ENCODE measurements around the gene CSTF2T. TPM values are rescaled to one million over a fixed set of nuclear protein-coding genes. Genes with fewer than 3 reads are reported as not detected.

Gene CSTF2T
- total and polyA plus RNA-seq, 9 donors: 14.3 to 38.2 (median 30.1) TPM

- H3K27me3 ChIP-seq: no peaks in the 10 kb centered on the region
- DNase-seq: no peak
- no peak overlapping the region for H3K27ac ChIP-seq
- TF ChIP-seq CTCF (IDR thresholded peaks at IDR 0.05) (no peak), POLR2A (IDR thresholded peaks at IDR 0.05) (no peak), EP300 (IDR thresholded peaks at IDR 0.05) (no peak)
- H3K4me3 ChIP-seq: no peak overlapping the region
- intact Hi-C loops (cut with DNase I): no loop called here
- no peaks in the 10 kb centered on the region for H3K9me3 ChIP-seq
- H3K4me1 ChIP-seq (ENCODE audit: insufficient read depth): no peaks in the 10 kb centered on the region
- H3K36me3 ChIP-seq: no peaks in the 10 kb centered on the region
- 81 to 88% (median 85%) methylated on average over 6 of the region's 6 CpGs for WGBS, 3 donors
Observed at GRCh38 chr10:51744235-51745000, 45.0 kb upstream of the CSTF2T start.

- TF ChIP-seq POLR2A (IDR thresholded peaks at IDR 0.05) (no peak), EP300 (IDR thresholded peaks at IDR 0.05) (no peak), CTCF (IDR thresholded peaks at IDR 0.05) (no peak)
- Histone ChIP-seq H3K27ac (no peak overlapping the region), H3K9me3 (no peaks in the 10 kb centered on the region), H3K27me3 (no peaks in the 10 kb centered on the region), H3K4me1 (ENCODE audit: insufficient read depth) (no peaks in the 10 kb centered on the region), H3K4me3 (no peak overlapping the region), H3K36me3 (no peaks in the 10 kb centered on the region)
- DNase-seq: no peak
- intact Hi-C loops (cut with DNase I): no loop called here
- WGBS, 3 donors: 69 to 79% (median 70%) methylated on average over 6 of the region's 6 CpGs
Observed at GRCh38 chr10:51743146-51743545, 43.8 kb upstream of the CSTF2T start.

- 84 to 87% (median 86%) methylated on average over 1 of the region's 1 CpG for WGBS, 3 donors
- H3K4me1 ChIP-seq (ENCODE audit: insufficient read depth): no peaks in the 10 kb centered on the region
- no peak overlapping the region for H3K27ac ChIP-seq
- no peaks in the 10 kb centered on the region for H3K9me3 ChIP-seq
- H3K4me3 ChIP-seq: no peak overlapping the region
- intact Hi-C loops (cut with DNase I): no loop called here
- no peak for TF ChIP-seq CTCF (IDR thresholded peaks at IDR 0.05)
- no peak for TF ChIP-seq POLR2A (IDR thresholded peaks at IDR 0.05)
- no peak for DNase-seq
- no peaks in the 10 kb centered on the region for H3K27me3 ChIP-seq
- H3K36me3 ChIP-seq: no peaks in the 10 kb centered on the region
Observed at GRCh38 chr10:51733057-51733456, 33.7 kb upstream of the CSTF2T start.

GRCh38 chr10:51729822-51730555, 30.6 kb upstream of the CSTF2T start:
- intact Hi-C loops (cut with DNase I): no loop called here
- no peak for DNase-seq
- Histone ChIP-seq H3K4me3 (no peak overlapping the region), H3K4me1 (ENCODE audit: insufficient read depth) (no peaks in the 10 kb centered on the region), H3K9me3 (no peaks in the 10 kb centered on the region), H3K27me3 (no peaks in the 10 kb centered on the region), H3K36me3 (no peaks in the 10 kb centered on the region), H3K27ac (no peak overlapping the region)
- WGBS, 3 donors: 90 to 93% (median 92%) methylated on average over 7 of the region's 7 CpGs
- TF ChIP-seq POLR2A (IDR thresholded peaks at IDR 0.05) (no peak), CTCF (IDR thresholded peaks at IDR 0.05) (no peak), EP300 (IDR thresholded peaks at IDR 0.05) (no peak)
